ENCODE results near the gene NECAP2.
"Not testable (repeated sequence)": the region's sequence is repeated elsewhere in the genome, so short reads cannot be mapped to it uniquely, and the experiment has no call there.

GRCh38 chr1:16492937-16493336 is 52.4 kb downstream of the NECAP2 start:
- TF ChIP-seq POLR2A, CTCF (IDR thresholded peaks at IDR 0.05): not testable (repeated sequence)
